ENCODE data around the gene RACGAP1.

GRCh38 chr12:49970658-49971057 lies 54.6 kb downstream of the RACGAP1 start:
- no peak for TF ChIP-seq CTCF (IDR thresholded peaks at IDR 0.05)
- TF ChIP-seq POLR2A (IDR thresholded peaks at IDR 0.05): no peak
